HepG2 (cell line): ENCODE measurements around the gene ZAR1L. TPM values are rescaled to one million over a fixed set of nuclear protein-coding genes. Genes with fewer than 3 reads are reported as not detected.

Experiments used
- ARID4A ChIP-seq: sonication (generic); formaldehyde crosslinking; IDR thresholded peaks from 2 replicates; pipeline ENCODE4 v1.5.0; 2020; ENCODE audit warnings: mild to moderate bottlenecking, missing genetic modification reagents, borderline replicate concordance
- ATF7 ChIP-seq, 2 experiments: fragments of 450-650 bp in 1 of 2; sonication (generic) in 1 of 2; formaldehyde crosslinking in 1 of 2; IDR thresholded peaks; 2 replicates each; pipeline versions ENCODE4 v1.4.0 to v1.6.1; 2016 to 2020; ENCODE audit warnings: antibody characterized with exemption in 1 of 2, mild to moderate bottlenecking in 1 of 2, missing genetic modification reagents in 1 of 2
- HDAC2 ChIP-seq: sonication (generic); formaldehyde crosslinking; IDR thresholded peaks from 2 replicates; pipeline ENCODE4 v1.4.0; 2020; ENCODE audit warnings: missing genetic modification reagents
- HNF4A ChIP-seq: sonication (generic); formaldehyde crosslinking; IDR thresholded peaks from 2 replicates; pipeline ENCODE4 v1.4.0; 2020; ENCODE audit warnings: missing genetic modification reagents
- KDM4B ChIP-seq: sonication (generic); formaldehyde crosslinking; IDR thresholded peaks from 2 replicates; pipeline ENCODE4 v1.4.0; 2020; ENCODE audit warnings: missing genetic modification reagents
- NFKBIZ ChIP-seq: IDR thresholded peaks from 2 replicates; pipeline ENCODE4 v1.6.1; 2018; ENCODE audit warnings: missing genetic modification reagents, missing compliant biosample characterization
- NR2C2 ChIP-seq: sonication (generic); formaldehyde crosslinking; IDR thresholded peaks from 2 replicates; pipeline ENCODE4 v1.4.0; 2020; ENCODE audit warnings: missing genetic modification reagents, mild to moderate bottlenecking, moderate library complexity, borderline replicate concordance
- POGZ ChIP-seq: sonication (generic); formaldehyde crosslinking; IDR thresholded peaks from 2 replicates; pipeline ENCODE4 v1.4.0; 2020; ENCODE audit warnings: mild to moderate bottlenecking, missing genetic modification reagents
- POLR2AphosphoS2 ChIP-seq: IDR thresholded peaks from 2 replicates; pipeline ENCODE4 v1.6.1; 2011; ENCODE audit warnings: low read depth, low read length, improper control_type of control experiment
- RAD51 ChIP-seq: fragments of 450-650 bp; IDR thresholded peaks from 2 replicates; pipeline ENCODE4 v1.6.1; 2016; ENCODE audit warnings: borderline replicate concordance
- SOX5 ChIP-seq: IDR thresholded peaks from 2 replicates; pipeline ENCODE4 v1.6.1; 2016; ENCODE audit warnings: borderline replicate concordance
- SP2 ChIP-seq: sonication (generic); formaldehyde crosslinking; IDR thresholded peaks from 2 replicates; pipeline ENCODE4 v1.5.1; 2020; ENCODE audit warnings: mild to moderate bottlenecking, missing genetic modification reagents
- SRY ChIP-seq: sonication (generic); formaldehyde crosslinking; IDR thresholded peaks from 2 replicates; pipeline ENCODE4 v1.8.0; 2022; ENCODE audit warnings: mild to moderate bottlenecking, missing genetic modification reagents
- TMF1 ChIP-seq: sonication (generic); formaldehyde crosslinking; IDR thresholded peaks from 2 replicates; pipeline ENCODE4 v1.8.1; 2022; ENCODE audit warnings: low read depth, missing genetic modification reagents
- ZC3H4 ChIP-seq: sonication (generic); formaldehyde crosslinking; IDR thresholded peaks from 2 replicates; pipeline ENCODE4 v1.4.0; 2020; ENCODE audit warnings: missing genetic modification reagents, borderline replicate concordance
- ZNF124 ChIP-seq: sonication (generic); formaldehyde crosslinking; IDR thresholded peaks from 2 replicates; pipeline ENCODE4 v1.4.0; 2020; ENCODE audit warnings: missing genetic modification reagents
- ZNF160 ChIP-seq: sonication (generic); formaldehyde crosslinking; IDR thresholded peaks from 2 replicates; pipeline ENCODE4 v1.8.0; 2022; ENCODE audit warnings: mild to moderate bottlenecking, inconsistent platforms, missing genetic modification reagents
- ZNF616 ChIP-seq: sonication (generic); formaldehyde crosslinking; IDR thresholded peaks from 2 replicates; pipeline ENCODE4 v1.5.0; 2020; ENCODE audit warnings: low read depth, mild to moderate bottlenecking, missing genetic modification reagents
- ZNF652 ChIP-seq: IDR thresholded peaks from 2 replicates; pipeline ENCODE4 v1.6.1; 2016; ENCODE audit warnings: low read depth, borderline replicate concordance
- ZNF687 ChIP-seq: sonication (generic); formaldehyde crosslinking; IDR thresholded peaks from 2 replicates; pipeline ENCODE4 v1.5.1; 2020; ENCODE audit warnings: mild to moderate bottlenecking, missing genetic modification reagents, moderate library complexity
- ZNF775 ChIP-seq: sonication (generic); formaldehyde crosslinking; IDR thresholded peaks from 2 replicates; pipeline ENCODE4 v1.4.0; 2020; ENCODE audit warnings: missing genetic modification reagents, mild to moderate bottlenecking, moderate library complexity, borderline replicate concordance
- ZSCAN20 ChIP-seq: sonication (generic); formaldehyde crosslinking; IDR thresholded peaks from 2 replicates; pipeline ENCODE4 v1.4.0; 2020; ENCODE audit warnings: missing genetic modification reagents, mild to moderate bottlenecking, borderline replicate concordance
- polyA plus RNA-seq, 8 experiments: library from polyadenylated mRNA; depleted of rRNA in 3 of 8; stranded (reverse) in 7 of 8; unstranded in 1 of 8; fragments of >200 nt; fragmentation: Illumina TruSeq in 4 of 8; extraction: Trizol in 4 of 8; gene quantifications; 2 replicates each; pipeline versions ENCODE4 v1.2.1 to v1.2.3, GENCODE V29; 2011 to 2016; ENCODE audit warnings: low read depth in 4 of 8, missing spikeins in 1 of 8, mixed read lengths in 1 of 8; ENCODE audit not compliant: insufficient read depth in 1 of 8
- total RNA-seq, 5 experiments: library from RNA; depleted of rRNA; stranded (reverse); fragments of >200 nt; fragmentation: Illumina TruSeq; extraction: Trizol; gene quantifications; 2 replicates each; pipeline ENCODE4 v1.2.3, GENCODE V29; 2016; ENCODE audit warnings: low read depth in 1 of 5

The ZAR1L gene
- total and polyA plus RNA-seq, 2 of the 13 experiments (the other 11 are each of a cell fraction or from before 2014, with no cell fraction given): 0.09 TPM; not detected in 1

GRCh38 chr13:32314271-32315237 is 609 bp downstream of the ZAR1L start (continued):
- TF ChIP-seq TMF1 (CRISPR knock-in tag) (peak; percentile 2; the same call in 1 of the 2 replicates), NR2C2 (CRISPR knock-in tag) (0 out of 2 replicates have a peak, but pooled peaks have one; percentile 7), ZSCAN20 (CRISPR knock-in tag) (no peak), ATF7 (IDR thresholded peaks at IDR 0.05) (no peak), ATF7 (CRISPR knock-in tag; IDR thresholded peaks at IDR 0.05) (no peak), ZNF687 (CRISPR knock-in tag) (no peak), ZC3H4 (CRISPR knock-in tag) (peak; percentile 33; the same call in 1 of the 2 replicates), POGZ (CRISPR knock-in tag) (no peak), RAD51 (no peak), ZNF124 (CRISPR knock-in tag) (no peak), ZNF652 (no peak), ZNF160 (CRISPR knock-in tag) (no peak), ZNF616 (CRISPR knock-in tag) (no peak), SRY (CRISPR knock-in tag) (no peak), HNF4A (CRISPR knock-in tag) (no peak), SP2 (CRISPR knock-in tag) (0 out of 2 replicates have a peak, but pooled peaks have one; percentile 13), ZNF775 (no peak), NFKBIZ (CRISPR knock-in tag) (no peak), HDAC2 (CRISPR knock-in tag) (no peak), KDM4B (CRISPR knock-in tag) (no peak), ARID4A (no peak), SOX5 (CRISPR knock-in tag) (no peak), POLR2AphosphoS2 (no peak)
